A549 (cell line): ENCODE results near the gene KRTAP10-2.

Source experiments
- CHD2 ChIP-seq: fragments of 150-350 bp; IDR thresholded peaks from 2 replicates; pipeline ENCODE4 v1.6.1; 2014; ENCODE audit warnings: low read length; ENCODE audit not compliant: partially characterized antibody
- CHD4 ChIP-seq: fragments of 200-600 bp; sonication (generic); IDR thresholded peaks from 2 replicates; pipeline ENCODE4 v1.6.1; 2016; ENCODE audit warnings: antibody characterized with exemption, mild to moderate bottlenecking, borderline replicate concordance
- CTCF ChIP-seq: fragments of >200 bp; sonication (Bioruptor Twin); formaldehyde crosslinking; IDR thresholded peaks from 3 replicates; pipeline ENCODE4 v1.5.1; 2016
- EP300 ChIP-seq, 2 experiments: fragments of >200 bp; sonication (Bioruptor Twin); formaldehyde crosslinking; IDR thresholded peaks; 2 replicates in 1 of 2; 3 replicates in 1 of 2; pipeline ENCODE4 v1.6.1; 2016 to 2017
- GATA3 ChIP-seq: IDR thresholded peaks from 2 replicates; pipeline ENCODE4 v1.6.1; 2012; ENCODE audit warnings: borderline replicate concordance
- HOXA7 ChIP-seq: fragments of 250-450 bp; sonication (Bioruptor Pico); IDR thresholded peaks from 2 replicates; pipeline ENCODE4 v1.5.0; 2020; ENCODE audit warnings: mild to moderate bottlenecking, moderate library complexity
- JUN ChIP-seq, 2 experiments: fragments of >200 bp; sonication (Bioruptor Twin); formaldehyde crosslinking; IDR thresholded peaks; 2 replicates in 1 of 2; 3 replicates in 1 of 2; pipeline ENCODE4 v1.6.1; 2016 to 2017
- MAFK ChIP-seq: fragments of 450-650 bp; IDR thresholded peaks from 2 replicates; pipeline ENCODE4 v1.6.1; 2014; ENCODE audit not compliant: partially characterized antibody
- POLR2A ChIP-seq: IDR thresholded peaks from 2 replicates; pipeline ENCODE4 v1.6.1; 2012; ENCODE audit warnings: mild to moderate bottlenecking, low read length
- POLR2AphosphoS2 ChIP-seq: conservative IDR thresholded peaks from 2 replicates; pipeline ENCODE4 v1.6.1; 2012; ENCODE audit warnings: low read length, improper control_type of control experiment, inconsistent platforms
- RAD21 ChIP-seq, 2 experiments: fragments of >200 bp in 1 of 2; sonication (Bioruptor Twin) in 1 of 2; formaldehyde crosslinking in 1 of 2; IDR thresholded peaks in 1 of 2; conservative IDR thresholded peaks in 1 of 2; 2 replicates in 1 of 2; 3 replicates in 1 of 2; pipeline ENCODE4 v1.6.1; 2012 to 2018; ENCODE audit warnings: inconsistent platforms in 1 of 2
- RCOR1 ChIP-seq: fragments of 150-350 bp; IDR thresholded peaks from 2 replicates; pipeline ENCODE4 v1.6.1; 2014; ENCODE audit warnings: antibody characterized with exemption, low read length, low read depth
- RFX5 ChIP-seq: fragments of 450-650 bp; IDR thresholded peaks from 2 replicates; pipeline ENCODE4 v1.7.1; 2014; ENCODE audit warnings: antibody characterized with exemption, mild to moderate bottlenecking, moderate library complexity

- TF ChIP-seq CTCF (no peak), RFX5 (no peak), RCOR1 (no peak), RAD21 (conservative IDR thresholded peaks at IDR 0.05 in 1 of 2, IDR thresholded peaks at IDR 0.05 in 1 of 2) (no peak), HOXA7 (CRISPR knock-in tag) (no peak), POLR2A (no peak), CHD2 (no peak), MAFK (no peak), EP300 (IDR thresholded peaks at IDR 0.05) (no peak), GATA3 (no peak), CHD4 (no peak), JUN (IDR thresholded peaks at IDR 0.05) (no peak), POLR2AphosphoS2 (no peak)
Measured at GRCh38 chr21:44530221-44530902, 20.9 kb downstream of the KRTAP10-2 start.
